Kidney tubule cell (primary cell): Measurements from ENCODE around the gene ABLIM2.

Experiments
- DNase-seq: peaks from one replicate; pipeline ENCODE4 v3.0.0-alpha.2; 2018; ENCODE audit warnings: low spot score

The ABLIM2 gene

DNA sequence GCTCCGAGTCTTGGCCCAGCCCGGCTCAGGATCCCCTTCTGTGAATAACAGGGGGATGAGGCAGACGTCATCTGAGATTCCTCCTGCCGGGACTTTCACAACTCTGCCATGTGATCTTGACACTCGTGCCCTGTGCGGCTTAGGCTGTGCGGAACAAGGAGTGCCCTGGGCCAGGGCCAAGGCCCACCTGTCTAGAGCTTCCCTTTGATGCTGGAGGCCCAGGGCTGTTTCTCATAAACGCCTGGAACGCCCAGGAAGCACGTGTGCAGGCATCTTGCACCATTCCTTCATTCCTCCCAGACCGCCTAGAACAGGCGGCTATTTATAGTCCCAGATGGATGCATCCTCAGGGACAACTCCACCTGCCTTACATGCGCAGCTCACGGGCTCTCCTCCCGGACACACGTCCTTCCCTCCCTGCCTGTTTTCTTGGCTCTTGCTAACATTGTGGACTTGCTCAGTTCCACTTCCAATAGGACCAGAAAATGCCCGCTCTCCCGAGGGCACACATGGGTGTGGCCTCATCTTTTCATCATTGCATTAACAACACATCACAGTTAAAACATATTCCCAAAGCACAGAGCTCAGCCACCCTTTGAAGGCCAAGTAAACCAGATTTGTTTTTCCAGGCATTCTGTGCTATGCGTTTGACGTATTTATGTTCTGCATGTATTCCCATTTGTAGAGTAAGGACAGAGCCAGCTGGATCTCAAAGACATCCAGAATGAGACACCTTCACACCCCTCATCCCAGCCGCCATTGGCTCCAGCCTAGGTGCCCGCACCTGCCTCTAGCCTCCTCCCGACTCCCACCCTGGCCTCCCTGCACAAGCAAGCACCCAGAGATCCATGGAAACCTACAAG lies 57.2 kb downstream of the ABLIM2 start:
- peak; percentile 37 for DNase-seq

DNA sequence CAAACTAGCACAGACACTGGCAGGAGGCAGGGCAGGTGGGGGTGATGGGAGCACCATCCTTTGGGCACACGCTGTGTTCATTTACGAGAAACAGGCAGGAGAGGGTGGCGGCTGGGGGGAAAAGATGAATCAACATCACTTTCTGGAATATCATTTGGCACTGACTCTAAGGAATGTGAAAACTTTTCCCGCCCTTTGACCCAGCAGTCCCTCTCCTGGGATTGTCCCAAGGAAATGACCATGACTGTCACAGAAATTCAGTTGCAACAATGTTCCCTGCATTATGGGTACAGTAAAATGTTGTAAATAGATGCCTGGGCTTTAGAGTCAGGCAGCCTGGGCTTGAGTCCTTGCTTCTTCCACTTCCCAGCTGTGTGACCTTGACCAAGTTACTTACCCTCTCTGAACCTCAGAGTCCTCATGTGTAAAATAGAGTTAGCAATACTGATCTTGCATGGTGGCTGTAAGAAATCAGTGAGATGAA lies 58.6 kb downstream of the ABLIM2 start:
- no peak for DNase-seq

DNA sequence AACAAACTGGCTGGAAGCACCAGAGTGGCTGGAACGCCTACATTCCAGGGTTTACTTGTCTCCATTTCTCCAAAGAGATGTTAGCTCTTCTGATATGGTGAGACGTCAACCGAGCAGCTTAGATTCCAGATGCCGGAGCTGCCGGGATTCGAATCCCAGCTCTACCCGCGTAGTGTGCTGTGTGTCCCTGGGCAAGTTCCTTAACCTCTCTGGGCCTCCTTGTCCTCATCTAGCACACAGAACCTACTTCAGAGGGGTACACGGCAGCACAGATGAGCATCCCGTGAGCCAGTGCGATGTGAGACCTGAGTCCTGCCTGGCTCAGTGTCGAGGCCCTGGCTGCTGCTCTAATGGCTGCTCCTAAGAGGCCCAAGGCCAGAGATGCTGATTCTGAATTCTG lies 60.1 kb downstream of the ABLIM2 start:
- DNase-seq: no peak

DNA sequence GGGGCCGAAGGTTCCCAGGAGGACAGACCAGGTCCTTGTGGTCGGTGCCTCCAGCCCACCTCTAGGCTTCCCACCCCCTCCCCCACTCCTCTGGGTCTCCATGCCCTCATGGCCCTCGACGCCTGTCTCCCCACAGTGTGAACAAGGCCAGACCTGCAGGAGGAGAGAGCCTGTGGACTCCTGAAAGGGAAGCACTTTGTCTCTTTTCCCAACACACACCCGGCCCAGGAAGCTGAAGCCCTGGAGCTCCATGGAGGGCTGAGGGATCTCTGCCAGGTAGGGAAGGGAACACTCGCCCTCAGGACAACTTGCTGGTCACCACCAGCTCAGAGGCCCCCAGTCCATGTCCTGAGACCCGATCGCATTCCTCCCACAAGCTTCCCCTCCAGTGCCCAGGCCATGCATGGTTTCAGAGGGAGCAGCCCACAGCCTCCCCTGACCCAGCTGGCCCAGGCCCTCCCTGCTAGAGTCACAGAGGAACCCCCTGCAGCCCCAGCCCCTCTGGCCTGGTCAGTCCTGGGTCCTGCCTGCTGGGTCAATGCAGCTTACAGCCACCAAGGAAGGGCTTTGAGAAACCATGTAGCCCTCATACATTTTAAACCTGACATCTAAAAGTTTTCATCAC lies 60.8 kb downstream of the ABLIM2 start:
- no peak for DNase-seq

DNA sequence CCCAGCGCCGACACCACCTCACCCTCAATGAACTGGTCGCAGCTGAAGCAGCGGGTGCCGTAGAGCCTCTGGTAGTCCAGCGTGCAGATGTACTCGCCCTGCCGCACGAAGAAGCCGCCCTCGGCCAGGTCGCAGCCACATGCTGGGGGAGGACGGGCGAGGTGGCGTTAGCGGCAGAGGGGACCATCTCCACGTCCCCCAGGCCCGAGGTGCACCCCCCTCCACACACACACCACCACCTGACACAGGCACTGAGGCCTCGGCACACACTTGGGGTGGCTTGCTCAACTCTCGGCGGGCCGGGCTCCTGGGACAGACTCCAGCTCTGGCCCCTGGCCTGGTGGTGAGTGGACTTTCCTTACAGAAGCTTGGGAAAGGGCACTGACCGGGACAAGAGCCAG lies 61.5 kb downstream of the ABLIM2 start:
- no peak for DNase-seq

DNA sequence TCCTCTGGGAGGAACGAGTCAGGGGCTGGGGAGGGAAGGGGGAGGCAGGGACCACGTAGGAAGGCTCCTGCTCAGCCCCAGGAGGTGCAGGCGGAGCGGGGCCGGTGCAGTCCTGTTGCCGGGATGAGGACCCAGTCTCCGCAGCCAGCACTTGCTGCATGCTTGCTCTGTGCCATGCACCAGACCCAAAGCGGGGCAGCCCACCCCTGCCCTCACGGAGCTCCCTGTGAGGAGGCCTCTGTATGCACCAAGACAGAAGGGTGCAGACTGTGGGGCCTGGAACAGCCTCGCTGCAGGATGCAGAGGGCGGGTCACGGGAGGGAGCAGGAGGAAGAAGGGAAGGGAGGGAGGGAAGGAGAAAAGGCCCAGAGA lies 61.9 kb downstream of the ABLIM2 start:
- no peak for DNase-seq

GRCh38 chr4:8095956-8096689 lies 62.5 kb downstream of the ABLIM2 start:
- DNase-seq: peak; percentile 7

DNA sequence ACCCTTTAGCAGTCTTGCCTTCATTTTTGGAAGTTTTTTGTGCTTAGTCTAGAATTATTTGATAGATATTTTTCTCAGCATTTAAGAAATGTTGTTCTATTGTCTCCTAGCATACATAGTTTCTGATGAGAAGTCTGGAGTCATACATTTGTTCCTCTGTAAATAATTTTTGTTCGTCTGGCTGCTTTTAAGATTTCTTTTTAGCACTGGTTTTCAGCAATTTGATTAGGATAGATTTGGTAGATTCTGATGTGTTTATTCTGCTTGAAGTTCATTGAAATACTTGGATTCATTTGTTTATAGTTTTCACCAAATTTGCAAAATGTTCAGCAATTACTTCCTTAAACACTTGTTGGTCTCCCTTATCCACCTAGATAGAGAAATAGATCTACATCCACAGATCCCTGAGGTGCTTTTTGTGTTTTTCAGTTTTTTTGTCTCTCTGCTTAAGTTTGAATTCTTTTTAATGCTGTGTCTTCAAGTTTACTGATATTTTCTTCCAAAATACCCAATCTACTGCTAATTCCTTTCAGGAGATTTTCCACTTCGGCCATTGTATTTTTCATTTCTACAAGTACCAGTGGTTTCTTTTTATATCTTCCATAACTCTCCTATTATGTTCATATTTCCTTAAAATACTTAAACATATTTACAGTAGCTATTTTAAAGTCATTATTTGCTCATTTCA lies 64.9 kb downstream of the ABLIM2 start:
- no peak for DNase-seq

DNA sequence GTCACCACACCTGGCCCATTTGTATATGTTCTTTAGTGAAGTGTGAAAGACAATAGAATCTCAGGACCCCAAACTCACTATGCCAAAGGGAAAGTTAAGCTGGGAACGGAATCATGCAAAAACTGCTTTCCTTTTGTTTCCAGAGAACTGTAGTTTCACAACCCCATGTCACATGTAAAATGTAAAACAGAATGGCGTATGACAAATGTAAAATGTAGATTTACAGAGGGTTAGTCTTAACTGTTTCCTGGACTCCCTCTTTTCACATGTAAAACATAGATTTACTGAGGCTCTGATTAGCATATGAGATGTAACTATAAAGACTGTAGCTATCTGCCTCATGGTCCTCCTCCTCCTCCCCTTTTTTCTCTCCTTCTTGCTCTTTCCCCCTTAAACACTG lies 66.3 kb downstream of the ABLIM2 start:
- DNase-seq: no peak

- no peak for DNase-seq
These were observed 67.8 kb downstream of the ABLIM2 start for GRCh38 chr4:8090744-8091301.

GRCh38 chr4:8090312-8090711 lies 68.3 kb downstream of the ABLIM2 start:
- DNase-seq: peak; percentile 54

- DNase-seq: no peak
These were observed 68.8 kb downstream of the ABLIM2 start for GRCh38 chr4:8089862-8090261.

DNA sequence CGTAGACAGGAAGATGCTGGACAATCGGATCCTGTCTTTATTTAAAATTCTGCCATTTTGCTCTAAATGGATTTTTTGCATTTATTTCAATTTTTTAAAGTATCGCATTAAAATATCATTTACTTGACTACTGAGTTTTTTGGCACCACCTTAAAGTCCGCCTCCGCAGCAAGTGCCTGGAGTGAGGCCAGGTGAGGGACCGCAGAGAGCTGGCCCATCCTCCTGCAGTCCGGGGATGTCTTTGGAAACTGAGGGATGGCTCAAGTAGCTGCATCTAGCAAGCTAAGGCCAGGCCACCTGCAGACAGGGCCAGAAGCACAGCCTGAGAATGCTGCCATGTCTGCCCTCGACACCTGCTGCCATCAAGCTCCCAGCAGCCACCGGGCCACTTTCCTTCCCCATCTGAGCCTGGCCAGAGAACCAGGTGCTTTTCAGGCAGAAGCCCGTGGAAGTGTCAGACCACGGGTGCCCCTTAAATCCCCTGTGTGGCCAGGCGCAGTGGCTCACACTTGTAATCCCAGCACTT lies 69.6 kb downstream of the ABLIM2 start:
- DNase-seq: no peak

DNA sequence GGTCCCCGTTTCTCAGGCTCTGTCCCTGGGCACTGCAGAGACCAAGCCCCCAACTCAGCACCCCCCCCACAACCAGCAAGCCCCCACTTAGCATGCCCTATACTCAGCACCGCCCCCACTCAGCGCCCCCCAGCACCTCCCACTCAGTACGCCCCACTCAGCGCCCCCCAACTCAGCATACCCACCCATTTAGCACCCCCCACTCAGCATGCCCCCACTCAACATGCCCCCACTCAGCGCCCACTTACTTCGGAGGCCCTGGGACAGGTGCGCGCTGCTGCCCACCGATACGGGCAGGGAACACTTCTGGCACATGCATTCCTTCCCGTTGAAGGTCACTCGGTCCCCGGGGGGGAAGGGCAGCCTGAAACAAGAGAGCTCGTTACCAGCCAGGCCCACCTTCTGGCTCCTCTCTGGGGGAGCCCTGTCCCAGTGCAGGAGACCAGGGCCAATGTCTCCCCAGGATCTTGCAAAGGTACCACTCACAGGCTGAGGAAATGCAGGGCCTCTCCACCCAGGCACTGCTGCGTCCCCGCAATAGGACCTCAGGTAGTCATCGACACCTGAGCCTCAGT lies 70.6 kb downstream of the ABLIM2 start:
- no peak for DNase-seq

GRCh38 chr4:8086783-8087445 lies 71.7 kb downstream of the ABLIM2 start:
- DNase-seq: no peak

- DNase-seq: no peak
These were observed 73.0 kb downstream of the ABLIM2 start for GRCh38 chr4:8085491-8086117.

- no peak for DNase-seq
These were observed 73.7 kb downstream of the ABLIM2 start for GRCh38 chr4:8084712-8085490.

- no peak for DNase-seq
These were observed 74.5 kb downstream of the ABLIM2 start for GRCh38 chr4:8084031-8084660.
